B cell (primary cell): ENCODE data around the gene RAC3. TPM values are rescaled to one million over a fixed set of nuclear protein-coding genes. Genes with fewer than 3 reads are reported as not detected.

Experiments used
- ATAC-seq: fragments of 200-7000 bp; cut with Tn5 transposase; one replicate; pipeline ENCODE4 v1.10.0; 2021; ENCODE audit warnings: low read depth, mild to moderate bottlenecking, moderate number of reproducible peaks, moderate library complexity
- CTCF ChIA-PET: fragments of 350-600 bp; sonication (Branson Sonifier 250); formaldehyde crosslinking; loops from one replicate; lab custom pipeline; 2021; ENCODE audit warnings: antibody characterized with exemption, inconsistent platforms; lab: Charles Lee
- POLR2A ChIA-PET: fragments of 350-600 bp; sonication (Branson Sonifier 250); formaldehyde crosslinking; loops from one replicate; lab custom pipeline; 2021; ENCODE audit warnings: antibody characterized with exemption; lab: Charles Lee
- DNase-seq: peaks from one replicate; pipeline ENCODE4 v3.0.0; 2013
- H2AFZ ChIP-seq: 2 replicates; pipeline ENCODE4 v1.6.1; 2012; ENCODE audit warnings: mild to moderate bottlenecking, low read depth, low read length; ENCODE audit not compliant: insufficient read depth, poor library complexity, severe bottlenecking
- H3K27ac ChIP-seq, 2 donors: 1 replicate in 1 of 2; 2 replicates in 1 of 2; pipeline ENCODE4 v1.5.1; 2012 to 2013; ENCODE audit warnings: low read length in 2 of 2, mild to moderate bottlenecking in 2 of 2, moderate library complexity in 1 of 2
- H3K27me3 ChIP-seq, 4 experiments: fragments of 200-600 bp in 1 of 4; sonication (generic) in 1 of 4; replicated peaks in 1 of 4; 1 replicate in 2 of 4; 2 replicates in 2 of 4; pipeline versions ENCODE4 v1.6.1 to v1.7.0; 2013 to 2016; ENCODE audit warnings: low read length in 3 of 4, mild to moderate bottlenecking in 2 of 4, mixed read lengths in 1 of 4, moderate library complexity in 1 of 4; ENCODE audit not compliant: insufficient read depth in 4 of 4, control insufficient read depth in 3 of 4; ENCODE audit errors: control extremely low read depth in 1 of 4
- H3K36me3 ChIP-seq, 2 experiments: replicated peaks in 1 of 2; 1 replicate in 1 of 2; 2 replicates in 1 of 2; pipeline versions ENCODE4 v1.6.1 to v1.7.1; 2013; ENCODE audit warnings: low read length in 1 of 2; ENCODE audit not compliant: insufficient read depth in 2 of 2, control insufficient read depth in 1 of 2; ENCODE audit errors: control extremely low read depth in 1 of 2, extremely low read depth in 1 of 2
- H3K4me1 ChIP-seq, 2 donors: fragments of 200-600 bp in 1 of 2; sonication (generic) in 1 of 2; 1 replicate in 1 of 2; 2 replicates in 1 of 2; pipeline versions ENCODE4 v1.5.1 to v1.6.1; 2013 to 2017; ENCODE audit warnings: low read length in 2 of 2; ENCODE audit not compliant: control insufficient read depth in 2 of 2, insufficient read depth in 2 of 2
- H3K4me2 ChIP-seq: replicated peaks from 2 replicates; pipeline ENCODE3; 2012; ENCODE audit warnings: mild to moderate bottlenecking, low read depth, low read length; ENCODE audit not compliant: poor library complexity, severe bottlenecking
- H3K4me3 ChIP-seq, 5 experiments: fragments of 200-600 bp in 1 of 5; sonication (generic) in 1 of 5; 1 replicate in 3 of 5; 2 replicates in 2 of 5; pipeline versions ENCODE4 v1.5.1 to v1.7.0; 2011 to 2016; ENCODE audit warnings: low read length in 4 of 5, mild to moderate bottlenecking in 4 of 5, low read depth in 2 of 5, control low read depth in 1 of 5, moderate library complexity in 1 of 5; ENCODE audit not compliant: insufficient read depth in 1 of 5; ENCODE audit errors: control extremely low read depth in 1 of 5, extremely low read depth in 1 of 5
- H3K79me2 ChIP-seq: fragments of 200-600 bp; sonication (generic); one replicate; pipeline ENCODE4 v1.6.0; 2016; ENCODE audit warnings: low read length; ENCODE audit not compliant: control insufficient read depth, insufficient read depth
- H3K9ac ChIP-seq: fragments of 200-600 bp; sonication (generic); 2 replicates; pipeline ENCODE4 v1.6.1; 2017; ENCODE audit warnings: mild to moderate bottlenecking, low read length, moderate library complexity
- H3K9me3 ChIP-seq, 3 donors: one replicate each; pipeline versions ENCODE4 v1.6.1 to v1.7.1; 2013; ENCODE audit warnings: low read length in 2 of 3; ENCODE audit not compliant: control insufficient read depth in 2 of 3, insufficient read depth in 1 of 3; ENCODE audit errors: control extremely low read depth in 1 of 3
- H4K20me1 ChIP-seq: 2 replicates; pipeline ENCODE4 v1.6.0; 2012; ENCODE audit warnings: mild to moderate bottlenecking, low read length; ENCODE audit not compliant: insufficient read depth, control insufficient read depth, poor library complexity, severe bottlenecking
- H3K27ac Mint-ChIP-seq: one replicate; pipeline ENCODE4 v1.8.0; 2021; ENCODE audit warnings: mixed read lengths
- H3K27me3 Mint-ChIP-seq: one replicate; pipeline ENCODE4 v1.8.0; 2021; ENCODE audit warnings: mixed read lengths
- H3K4me1 Mint-ChIP-seq: one replicate; pipeline ENCODE4 v1.8.0; 2021; ENCODE audit warnings: mixed read lengths
- H3K4me3 Mint-ChIP-seq: one replicate; pipeline ENCODE4 v1.8.0; 2021; ENCODE audit warnings: mixed read lengths
- H3K9me3 Mint-ChIP-seq: one replicate; pipeline ENCODE4 v1.8.0; 2022; ENCODE audit warnings: mixed read lengths; ENCODE audit not compliant: insufficient read depth
- CTCF ChIP-seq: fragments of 200-600 bp; IDR thresholded peaks from one replicate; pipeline ENCODE4 v1.8.0; 2022; ENCODE audit warnings: antibody characterized with exemption, mild to moderate bottlenecking
- EZH2 ChIP-seq: IDR thresholded peaks from 2 replicates; pipeline ENCODE4 v1.6.1; 2012; ENCODE audit warnings: borderline replicate concordance, low read depth, mild to moderate bottlenecking, moderate library complexity, low read length; ENCODE audit not compliant: insufficient read depth, poor library complexity, severe bottlenecking
- WGBS: methylation state at CpG from one replicate; pipeline ENCODE4 v1.1.5; 2013; ENCODE audit warnings: missing lambda C conversion rate; ENCODE audit not compliant: insufficient coverage; 5-methylcytosine and 5-hydroxymethylcytosine counted together
- intact Hi-C: fragments of 100-400 bp; cut with micrococcal nuclease; formaldehyde crosslinking; loops from one replicate; pipeline ENCODE4 v1.10.0; 2022
- polyA plus RNA-seq: library from polyadenylated mRNA; depleted of rRNA; stranded (reverse); fragments of >200 nt; gene quantifications from 2 replicates; pipeline ENCODE4 v1.2.3, GENCODE V29; 2012
- total RNA-seq, 2 donors: library from RNA; stranded (reverse); fragments of 120-200 nt in 1 of 2; gene quantifications; 1 replicate in 1 of 2; 2 replicates in 1 of 2; pipeline versions ENCODE4 v1.2.3 to v1.2.4, GENCODE V29; 2013 to 2022

The RAC3 gene
- total and polyA plus RNA-seq, 2 donors (not counting 1 experiment from before 2014, with no cell fraction given), result 0.62 to 2.0 TPM

- H3K27me3 Mint-ChIP-seq, result no peaks in the 10 kb centered on the region
- no peak for DNase-seq
- Histone ChIP-seq H2AFZ (no peak overlapping the region), H3K27ac (no peak overlapping the region), H3K9me3 (peaks cover 0 to 7% (median 0%) of the 10 kb centered on the region in 3 donors), H3K27me3 (no peaks in the 10 kb centered on the region), H4K20me1 (peaks cover 27% of the 10 kb centered on the region), H3K4me1 (peaks cover 5 to 10% of the 10 kb centered on the region in 2 donors), H3K9ac (no peak overlapping the region), H3K4me2 (no peak overlapping the region), H3K4me3 (no peak overlapping the region), H3K79me2 (peaks cover 59% of the 10 kb centered on the region), H3K36me3 (peaks cover 0 to 24% of the 10 kb centered on the region in 2 experiments)
- WGBS, result 98% methylated on average over 26 of the region's 26 CpGs
- no peak for ATAC-seq
- H3K4me1 Mint-ChIP-seq, result peaks cover 11% of the 10 kb centered on the region
- intact Hi-C loops, result no loop called here
- ChIA-PET POLR2A (no interaction called here), CTCF (interaction anchor here (1.1 kb wide), 1 partner anchor 44 kb away, joined by 3 read pairs; no protein-coding TSS in a partner anchor)
- TF ChIP-seq CTCF (no peak), EZH2 (no peak)
- H3K27ac Mint-ChIP-seq, result no peak overlapping the region
- H3K4me3 Mint-ChIP-seq, result no peak overlapping the region
- no peaks in the 10 kb centered on the region for H3K9me3 Mint-ChIP-seq
These were observed 44.9 kb upstream of the RAC3 start for GRCh38 chr17:81986606-81987005.

GRCh38 chr17:81987161-81987770 is 44.2 kb upstream of the RAC3 start:
- peaks cover 31% of the 10 kb centered on the region for H4K20me1 ChIP-seq
- H3K9me3 Mint-ChIP-seq, result no peaks in the 10 kb centered on the region
- no peak overlapping the region for H2AFZ ChIP-seq
- no peaks in the 10 kb centered on the region for H3K27me3 Mint-ChIP-seq
- POLR2A ChIA-PET, result interaction anchor here (0.7 kb wide), 1 partner anchor 164 kb away, joined by 5 read pairs; no protein-coding TSS in a partner anchor
- H3K4me1 Mint-ChIP-seq, result peaks cover 11% of the 10 kb centered on the region
- H3K9ac ChIP-seq, result no peak overlapping the region
- H3K4me2 ChIP-seq, result no peak overlapping the region
- ATAC-seq, result no peak
- no peak overlapping the region for H3K27ac Mint-ChIP-seq
- WGBS, result 98% methylated on average over 25 of the region's 26 CpGs
- CTCF ChIA-PET, result no interaction called here
- H3K79me2 ChIP-seq, result peaks cover 63% of the 10 kb centered on the region
- peaks cover 5 to 10% of the 10 kb centered on the region in 2 donors for H3K4me1 ChIP-seq
- TF ChIP-seq CTCF, result no peak
- no peak for TF ChIP-seq EZH2
- DNase-seq, result no peak
- peaks cover 0 to 24% of the 10 kb centered on the region in 2 experiments for H3K36me3 ChIP-seq
- peaks cover 0 to 7% (median 0%) of the 10 kb centered on the region in 3 donors for H3K9me3 ChIP-seq
- no peak overlapping the region for H3K4me3 Mint-ChIP-seq
- intact Hi-C loops, result no loop called here
- no peak overlapping the region for H3K27ac ChIP-seq
- no peaks in the 10 kb centered on the region for H3K27me3 ChIP-seq
- no peak overlapping the region for H3K4me3 ChIP-seq
